LNCaP clone FGC (cell line): ENCODE data around the gene SAYSD1.

Experiments
- DNase-seq: peaks from one replicate; pipeline ENCODE4 v3.0.0-alpha.2; 2011; ENCODE audit warnings: low read depth
- H3K4me3 ChIP-seq: 2 replicates; pipeline ENCODE4 v1.5.1; 2011; ENCODE audit warnings: mild to moderate bottlenecking, low read depth, low read length, control low read depth
- CTCF ChIP-seq: IDR thresholded peaks from 2 replicates; pipeline ENCODE4 v1.5.1; 2012; ENCODE audit warnings: mild to moderate bottlenecking; ENCODE audit not compliant: control insufficient read depth, insufficient read depth; ENCODE audit errors: extremely low read depth

The SAYSD1 gene

GRCh38 chr6:39087197-39087596, 27.8 kb downstream of the SAYSD1 start:
- DNase-seq = no peak
- H3K4me3 ChIP-seq = no peak overlapping the region
- TF ChIP-seq CTCF = no peak

GRCh38 chr6:39086711-39087110, 28.3 kb downstream of the SAYSD1 start:
- no peak overlapping the region for H3K4me3 ChIP-seq
- DNase-seq = no peak
- no peak for TF ChIP-seq CTCF

- H3K4me3 ChIP-seq = no peak overlapping the region
- no peak for DNase-seq
- TF ChIP-seq CTCF = no peak
Observed at GRCh38 chr6:39086294-39086693, 28.7 kb downstream of the SAYSD1 start.

GRCh38 chr6:39085129-39085797, 29.7 kb downstream of the SAYSD1 start:
- H3K4me3 ChIP-seq = no peak overlapping the region
- no peak for TF ChIP-seq CTCF
- DNase-seq = no peak

- no peak for TF ChIP-seq CTCF
- peak; percentile 50 for DNase-seq
- H3K4me3 ChIP-seq = no peak overlapping the region
Observed at GRCh38 chr6:39084506-39084905, 30.5 kb downstream of the SAYSD1 start.

- DNase-seq = no peak
- H3K4me3 ChIP-seq = no peak overlapping the region
- TF ChIP-seq CTCF = no peak
Observed at GRCh38 chr6:39083231-39083634, 31.8 kb downstream of the SAYSD1 start.

GRCh38 chr6:39082310-39082709, 32.7 kb downstream of the SAYSD1 start:
- DNase-seq = no peak
- TF ChIP-seq CTCF = no peak

More at GRCh38 chr6:39082310-39082709, 32.7 kb downstream of the SAYSD1 start:
- H3K4me3 ChIP-seq = no peak overlapping the region
